ENCODE measurements around the gene KAT2B. TPM values are rescaled to one million over a fixed set of nuclear protein-coding genes. Genes with fewer than 3 reads are reported as not detected.
A peak's percentile ranks its signal among the peaks of the same experiment; 100 is the strongest.

KAT2B gene
- total RNA-seq, 1 experiment from 2014 or later: 3.7 TPM

GRCh38 chr3:20110826-20111225, 70.6 kb downstream of the KAT2B start:
- Histone ChIP-seq H3K27me3 (ENCODE audit: insufficient read depth, low read length) (no peaks in the 10 kb centered on the region), H2AFZ (ENCODE audit: low read depth, low read length, poor library complexity, severe bottlenecking) (no peak overlapping the region), H3K36me3 (ENCODE audit: control insufficient read depth in 1 of 2, insufficient read depth in 2 of 2, low read length in 2 of 2) (no peaks in the 10 kb centered on the region), H3K9ac (ENCODE audit: low read length) (no peak overlapping the region), H3K4me3 (replicated peaks in 1 of 2; ENCODE audit: low read depth in 1 of 2, low read length in 2 of 2) (no peak overlapping the region), H4K20me1 (ENCODE audit: insufficient read depth) (no peaks in the 10 kb centered on the region), H3K27ac (ENCODE audit: low read depth, low read length) (no peak overlapping the region), H3K4me2 (ENCODE audit: low read length) (no peak overlapping the region), H3K9me3 (ENCODE audit: control insufficient read depth in 1 of 2, insufficient read depth in 1 of 2, low read depth in 1 of 2, low read length in 2 of 2) (no peaks in the 10 kb centered on the region), H3K9me2 (ENCODE audit: insufficient read depth) (no peaks in the 10 kb centered on the region), H3K79me2 (ENCODE audit: insufficient read depth, low read length) (no peaks in the 10 kb centered on the region), H3K4me1 (ENCODE audit: control insufficient read depth in 1 of 2, insufficient read depth in 2 of 2, low read length in 2 of 2) (peaks cover 0 to 7% of the 10 kb centered on the region in 2 experiments; a peak in 2 of 4 replicates)
- ChIA-PET CTCF (no interaction called here), POLR2A (no interaction called here), RAD21 (ENCODE audit: low non-redundant PET in 1 of 2, low total read pairs in 2 of 2, uncharacterized antibody in 2 of 2, unreplicated experiment in 2 of 2) (no interaction called here)
- intact Hi-C loops (cut with micrococcal nuclease): no loop called here
- DNase-seq (ENCODE audit: low read depth, low spot score) (no peak), ATAC-seq (no peak)
- no TSS peak for BruUV-seq (replicated peaks)
- TF ChIP-seq YY1 (IDR thresholded peaks at IDR 0.05; ENCODE audit: extremely low read depth, insufficient replicate concordance, low read depth, low read length) (no peak), ZBTB33 (IDR thresholded peaks at IDR 0.05; ENCODE audit: extremely low read depth, insufficient replicate concordance, low read length) (no peak), TCF7L2 (IDR thresholded peaks at IDR 0.05; ENCODE audit: borderline replicate concordance, extremely low read depth, insufficient read depth, insufficient read length) (no peak), EZH2phosphoT487 (IDR thresholded peaks at IDR 0.05; ENCODE audit: borderline replicate concordance) (no peak), EZH2 (IDR thresholded peaks at IDR 0.05) (no peak)

GRCh38 chr3:20111836-20112235, 71.6 kb downstream of the KAT2B start:
- Histone ChIP-seq H3K9ac (ENCODE audit: low read length) (no peak overlapping the region), H3K4me1 (ENCODE audit: control insufficient read depth in 1 of 2, insufficient read depth in 2 of 2, low read length in 2 of 2) (peaks cover 0 to 7% of the 10 kb centered on the region in 2 experiments; a peak in 2 of 4 replicates), H3K4me3 (replicated peaks in 1 of 2; ENCODE audit: low read depth in 1 of 2, low read length in 2 of 2) (no peak overlapping the region), H3K27me3 (ENCODE audit: insufficient read depth, low read length) (no peaks in the 10 kb centered on the region), H3K36me3 (ENCODE audit: control insufficient read depth in 1 of 2, insufficient read depth in 2 of 2, low read length in 2 of 2) (no peaks in the 10 kb centered on the region), H3K79me2 (ENCODE audit: insufficient read depth, low read length) (no peaks in the 10 kb centered on the region), H4K20me1 (ENCODE audit: insufficient read depth) (no peaks in the 10 kb centered on the region), H3K9me2 (ENCODE audit: insufficient read depth) (no peaks in the 10 kb centered on the region), H2AFZ (ENCODE audit: low read depth, low read length, poor library complexity, severe bottlenecking) (no peak overlapping the region), H3K4me2 (ENCODE audit: low read length) (peak overlapping the region; percentile 20; the same call in 1 of the 2 replicates), H3K27ac (ENCODE audit: low read depth, low read length) (no peak overlapping the region), H3K9me3 (ENCODE audit: control insufficient read depth in 1 of 2, insufficient read depth in 1 of 2, low read depth in 1 of 2, low read length in 2 of 2) (no peaks in the 10 kb centered on the region)
- no TSS peak for BruUV-seq (replicated peaks)
- CTCF ChIA-PET: no interaction called here
- peak; percentile 12 for DNase-seq (ENCODE audit: low read depth, low spot score)
- RAD21 ChIA-PET (ENCODE audit: low non-redundant PET in 1 of 2, low total read pairs in 2 of 2, uncharacterized antibody in 2 of 2, unreplicated experiment in 2 of 2): no interaction called here
- intact Hi-C loops (cut with micrococcal nuclease): no loop called here
- ATAC-seq: no peak
- peak; percentile 37; the same call in 1 of the 2 replicates for TF ChIP-seq FOSL1 (IDR thresholded peaks at IDR 0.05; ENCODE audit: low read depth)
- TF ChIP-seq ELF1 (IDR thresholded peaks at IDR 0.05; ENCODE audit: borderline replicate concordance, low read depth): no peak
- peak; percentile 28; the same call in 1 of the 2 replicates for TF ChIP-seq JUND (IDR thresholded peaks at IDR 0.05)
- TF ChIP-seq RAD21 (IDR thresholded peaks at IDR 0.05; ENCODE audit: low read depth): no peak
- TF ChIP-seq REST (IDR thresholded peaks at IDR 0.05; ENCODE audit: low read depth): no peak
- POLR2A ChIA-PET: no interaction called here
